ENCODE data around the gene ARHGAP26.
A peak's percentile ranks its signal among the peaks of the same experiment; 100 is the strongest.

The ARHGAP26 gene

GRCh38 chr5:143004361-143005145, 234.4 kb downstream of the ARHGAP26 start:
- H3K79me2 ChIP-seq (ENCODE audit: insufficient read depth, low read length) = no peaks in the 10 kb centered on the region
- H3K9me2 ChIP-seq (ENCODE audit: low read depth, low read length) = no peaks in the 10 kb centered on the region
- no peak overlapping the region for H3K4me3 ChIP-seq (ENCODE audit: low read depth, low read length, poor library complexity, severe bottlenecking)
- H2AFZ ChIP-seq (ENCODE audit: low read length) = no peak overlapping the region
- H3K36me3 ChIP-seq (ENCODE audit: insufficient read depth, low read length) = no peaks in the 10 kb centered on the region
- TF ChIP-seq CTCF (IDR thresholded peaks at IDR 0.05; ENCODE audit: low read length) (no peak), EZH2 (IDR thresholded peaks at IDR 0.05; ENCODE audit: borderline replicate concordance, low read length) (no peak)
- no peaks in the 10 kb centered on the region for H3K9me3 ChIP-seq (ENCODE audit: low read length)
- H3K9ac ChIP-seq (ENCODE audit: low read length) = no peak overlapping the region
- H4K20me1 ChIP-seq (ENCODE audit: insufficient read depth, low read length) = no peaks in the 10 kb centered on the region
- peaks cover 75% of the 10 kb centered on the region for H3K4me1 ChIP-seq (ENCODE audit: insufficient read depth, low read length, severe bottlenecking)
- H3F3A ChIP-seq (ENCODE audit: insufficient read depth, low read length) = no peaks in the 10 kb centered on the region
- H3K27ac ChIP-seq (ENCODE audit: low read depth, low read length, poor library complexity, severe bottlenecking) = peak overlapping the region; percentile 87
- H3K4me2 ChIP-seq (ENCODE audit: low read length) = peak overlapping the region; percentile 3; the same call in 1 of the 2 replicates
- no peaks in the 10 kb centered on the region for H3K27me3 ChIP-seq (ENCODE audit: insufficient read depth, low read length)

GRCh38 chr5:143006501-143006900, 236.3 kb downstream of the ARHGAP26 start:
- H3K4me2 ChIP-seq (ENCODE audit: low read length) = peak overlapping the region; percentile 20; the same call in 1 of the 2 replicates
- peak overlapping the region; percentile 49 for H3K27ac ChIP-seq (ENCODE audit: low read depth, low read length, poor library complexity, severe bottlenecking)
- H3K4me1 ChIP-seq (ENCODE audit: insufficient read depth, low read length, severe bottlenecking) = peaks cover 78% of the 10 kb centered on the region
- H4K20me1 ChIP-seq (ENCODE audit: insufficient read depth, low read length) = no peaks in the 10 kb centered on the region
- no peak overlapping the region for H2AFZ ChIP-seq (ENCODE audit: low read length)
- H3K9ac ChIP-seq (ENCODE audit: low read length) = peak overlapping the region; percentile 12; the same call in 1 of the 2 replicates
- H3F3A ChIP-seq (ENCODE audit: insufficient read depth, low read length) = no peaks in the 10 kb centered on the region
- TF ChIP-seq CTCF (IDR thresholded peaks at IDR 0.05; ENCODE audit: low read length) (no peak), EZH2 (IDR thresholded peaks at IDR 0.05; ENCODE audit: borderline replicate concordance, low read length) (no peak)
- H3K4me3 ChIP-seq (ENCODE audit: low read depth, low read length, poor library complexity, severe bottlenecking) = no peak overlapping the region
- H3K79me2 ChIP-seq (ENCODE audit: insufficient read depth, low read length) = no peaks in the 10 kb centered on the region
- H3K36me3 ChIP-seq (ENCODE audit: insufficient read depth, low read length) = no peaks in the 10 kb centered on the region
- H3K9me2 ChIP-seq (ENCODE audit: low read depth, low read length) = no peaks in the 10 kb centered on the region
- no peaks in the 10 kb centered on the region for H3K27me3 ChIP-seq (ENCODE audit: insufficient read depth, low read length)
- H3K9me3 ChIP-seq (ENCODE audit: low read length) = no peaks in the 10 kb centered on the region

GRCh38 chr5:143008032-143008431, 237.9 kb downstream of the ARHGAP26 start:
- H3K4me2 ChIP-seq (ENCODE audit: low read length) = no peak overlapping the region
- H3K9ac ChIP-seq (ENCODE audit: low read length) = no peak overlapping the region
- H3K27ac ChIP-seq (ENCODE audit: low read depth, low read length, poor library complexity, severe bottlenecking) = no peak overlapping the region

More at GRCh38 chr5:143008032-143008431, 237.9 kb downstream of the ARHGAP26 start:
- Histone ChIP-seq H3K4me1 (ENCODE audit: insufficient read depth, low read length, severe bottlenecking) (peaks cover 69% of the 10 kb centered on the region), H2AFZ (ENCODE audit: low read length) (no peak overlapping the region), H3K79me2 (ENCODE audit: insufficient read depth, low read length) (no peaks in the 10 kb centered on the region), H3K9me3 (ENCODE audit: low read length) (no peaks in the 10 kb centered on the region), H4K20me1 (ENCODE audit: insufficient read depth, low read length) (no peaks in the 10 kb centered on the region), H3F3A (ENCODE audit: insufficient read depth, low read length) (no peaks in the 10 kb centered on the region), H3K9me2 (ENCODE audit: low read depth, low read length) (no peaks in the 10 kb centered on the region), H3K4me3 (ENCODE audit: low read depth, low read length, poor library complexity, severe bottlenecking) (no peak overlapping the region), H3K27me3 (ENCODE audit: insufficient read depth, low read length) (no peaks in the 10 kb centered on the region), H3K36me3 (ENCODE audit: insufficient read depth, low read length) (no peaks in the 10 kb centered on the region)
- no peak for TF ChIP-seq CTCF (IDR thresholded peaks at IDR 0.05; ENCODE audit: low read length)
- no peak for TF ChIP-seq EZH2 (IDR thresholded peaks at IDR 0.05; ENCODE audit: borderline replicate concordance, low read length)
